ENCODE results near the gene GYG1.

GRCh38 chr3:148964809-148965208, 26.5 kb upstream of the GYG1 start:
- TF ChIP-seq CTCF (IDR thresholded peaks at IDR 0.05; ENCODE audit: low read depth, low read length) = no peak
- TF ChIP-seq MAX (IDR thresholded peaks at IDR 0.05; ENCODE audit: low read depth, low read length) = no peak
- no peak for TF ChIP-seq POLR2A (IDR thresholded peaks at IDR 0.05; ENCODE audit: extremely low read depth, insufficient read length)
- no peak for TF ChIP-seq MYC (IDR thresholded peaks at IDR 0.05; ENCODE audit: low read depth, low read length)

Data from NB4 (cell line).